Suppressor macrophage treated with lipopolysaccharide for 1 hour (primary cell): Measurements from ENCODE around the gene IGFN1.
"Not testable (repeated sequence)": the region's sequence is repeated elsewhere in the genome, so short reads cannot be mapped to it uniquely, and the experiment has no call there.

Experiments used
- DNase-seq, 3 donors: peaks; one replicate each; pipeline ENCODE4 v3.0.0-alpha.2; 2020 to 2022

The IGFN1 gene

GRCh38 chr1:201251411-201251810 lies 60.8 kb downstream of the IGFN1 start:
- DNase-seq, result no peak

- no peak for DNase-seq
These were observed 61.3 kb downstream of the IGFN1 start for GRCh38 chr1:201251851-201252430.

GRCh38 chr1:201252944-201253371 lies 62.3 kb downstream of the IGFN1 start:
- DNase-seq, result no peak

- DNase-seq, result no peak
These were observed 62.8 kb downstream of the IGFN1 start for GRCh38 chr1:201253411-201253810.

- DNase-seq, result no peak
These were observed 63.4 kb downstream of the IGFN1 start for GRCh38 chr1:201253906-201254624.

GRCh38 chr1:201254625-201255478 lies 64.2 kb downstream of the IGFN1 start:
- peak; percentile 57 to 72 (median 68) for DNase-seq

GRCh38 chr1:201255479-201256362 lies 65.1 kb downstream of the IGFN1 start:
- DNase-seq, result no peak

GRCh38 chr1:201258132-201258531 lies 67.5 kb downstream of the IGFN1 start:
- DNase-seq, result not testable (repeated sequence)

- DNase-seq, result no peak
These were observed 68.2 kb downstream of the IGFN1 start for GRCh38 chr1:201258763-201259230.

GRCh38 chr1:201259476-201260235 lies 69.0 kb downstream of the IGFN1 start:
- DNase-seq, result no peak

- DNase-seq, result no peak
These were observed 69.6 kb downstream of the IGFN1 start for GRCh38 chr1:201260236-201260590.

- DNase-seq, result no peak
These were observed 70.2 kb downstream of the IGFN1 start for GRCh38 chr1:201260648-201261311.

GRCh38 chr1:201261771-201262547 lies 71.3 kb downstream of the IGFN1 start:
- DNase-seq, result no peak

- DNase-seq, result no peak
These were observed 72.5 kb downstream of the IGFN1 start for GRCh38 chr1:201262963-201263608.

GRCh38 chr1:201264072-201264471 lies 73.4 kb downstream of the IGFN1 start:
- DNase-seq, result no peak

- DNase-seq, result no peak
These were observed 73.9 kb downstream of the IGFN1 start for GRCh38 chr1:201264554-201264953.

GRCh38 chr1:201265756-201266155 lies 75.1 kb downstream of the IGFN1 start:
- DNase-seq, result peak in 1 of 3 donors; percentile 20

GRCh38 chr1:201266276-201266675 lies 75.7 kb downstream of the IGFN1 start:
- no peak for DNase-seq

- DNase-seq, result peak; percentile 57 to 76 (median 68)
These were observed 76.2 kb downstream of the IGFN1 start for GRCh38 chr1:201266774-201267173.
